CD4-positive, alpha-beta T cell treated with Interleukin-4 for 1 hour (primary cell): Measurements from ENCODE around the gene GFER.
A peak's percentile ranks its signal among the peaks of the same experiment; 100 is the strongest.

Source experiments
- DNase-seq, 2 donors: peaks; one replicate each; pipeline ENCODE4 v3.0.0-alpha.2; 2020 to 2022

GFER gene

GRCh38 chr16:1975432-1976215 is 8.4 kb upstream of the GFER start:
- no peak for DNase-seq

GRCh38 chr16:1976216-1976520 is 7.8 kb upstream of the GFER start:
- no peak for DNase-seq

DNA sequence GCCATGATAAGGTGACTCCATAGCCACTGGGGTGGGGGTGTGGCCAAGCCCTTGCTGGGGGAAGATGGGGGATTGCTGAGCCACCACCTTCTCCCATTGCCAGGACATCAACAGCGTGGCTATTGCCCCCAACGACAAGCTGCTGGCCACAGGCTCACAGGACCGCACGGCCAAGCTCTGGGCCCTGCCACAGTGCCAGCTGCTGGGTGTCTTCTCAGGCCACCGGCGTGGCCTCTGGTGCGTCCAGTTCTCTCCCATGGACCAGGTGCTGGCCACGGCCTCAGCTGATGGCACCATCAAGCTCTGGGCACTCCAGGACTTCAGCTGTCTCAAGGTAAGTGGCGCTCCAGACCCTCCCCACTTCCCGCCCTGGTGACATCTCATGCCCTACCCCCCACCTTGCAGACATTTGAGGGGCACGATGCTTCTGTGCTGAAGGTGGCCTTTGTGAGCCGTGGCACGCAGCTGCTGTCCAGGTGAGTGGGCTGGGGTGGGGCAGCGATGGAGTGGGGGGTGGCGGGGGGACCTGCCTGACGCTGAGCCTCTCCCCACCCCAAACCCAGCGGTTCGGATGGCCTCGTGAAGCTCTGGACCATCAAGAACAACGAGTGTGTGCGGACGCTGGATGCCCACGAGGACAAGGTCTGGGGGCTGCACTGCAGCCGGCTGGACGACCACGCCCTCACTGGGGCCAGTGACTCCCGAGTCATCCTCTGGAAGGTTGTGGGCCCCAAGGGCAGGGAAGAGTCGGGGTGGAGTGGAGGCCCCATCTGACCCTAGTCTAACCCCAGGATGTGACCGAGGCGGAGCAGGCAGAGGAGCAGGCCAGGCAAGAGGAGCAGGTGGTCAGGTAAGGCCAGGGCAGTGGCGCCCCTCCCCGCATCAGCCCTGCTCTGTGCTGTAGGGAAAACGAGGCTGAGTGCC is 6.8 kb upstream of the GFER start:
- no peak for DNase-seq

DNA sequence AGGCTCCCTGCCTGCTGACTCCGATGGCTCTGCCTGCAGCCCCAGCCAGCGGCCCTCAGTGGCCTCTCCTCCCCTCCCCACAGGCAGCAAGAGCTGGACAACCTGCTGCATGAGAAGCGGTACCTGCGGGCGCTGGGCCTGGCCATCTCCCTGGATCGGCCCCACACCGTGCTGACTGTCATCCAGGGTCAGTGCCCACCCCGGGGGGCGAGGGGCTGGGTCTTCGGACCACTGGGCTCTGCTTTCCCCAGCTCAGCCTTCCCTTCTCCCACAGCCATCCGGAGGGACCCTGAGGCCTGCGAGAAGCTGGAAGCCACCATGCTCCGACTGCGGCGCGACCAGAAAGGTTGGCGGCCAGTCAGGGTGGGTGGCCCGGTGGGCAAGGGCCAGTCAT is 6.1 kb upstream of the GFER start:
- DNase-seq, result no peak

DNA sequence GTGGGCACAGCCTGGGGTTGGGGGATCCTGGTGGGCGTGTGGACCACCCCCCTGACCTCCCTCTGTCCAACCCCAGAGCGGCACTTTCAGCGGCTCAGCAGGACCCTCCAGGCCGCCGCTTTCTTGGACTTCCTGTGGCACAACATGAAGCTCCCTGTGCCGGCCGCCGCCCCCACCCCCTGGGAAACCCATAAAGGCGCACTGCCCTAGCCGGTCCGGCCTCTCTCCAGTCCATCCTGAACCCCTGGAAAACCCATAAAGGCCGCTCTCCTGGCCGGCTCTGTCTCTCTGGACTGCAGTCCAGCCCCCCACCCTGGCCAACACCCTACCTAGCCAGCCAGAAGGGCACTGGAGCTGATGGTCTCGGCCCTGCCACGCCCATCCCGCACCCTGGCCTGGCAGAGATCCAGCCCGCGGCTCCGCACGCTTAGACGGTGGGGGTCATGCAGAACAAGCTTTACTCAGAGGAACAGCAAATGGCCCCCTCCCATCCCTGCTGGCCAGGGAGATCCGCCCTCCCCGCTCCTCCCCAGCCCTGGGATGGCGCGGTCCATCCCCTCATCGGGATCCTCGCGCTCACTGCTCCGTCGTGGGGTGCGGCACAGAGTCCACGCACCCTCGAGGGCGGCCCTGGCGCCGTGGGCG is 5.4 kb upstream of the GFER start:
- DNase-seq, result no peak

DNA sequence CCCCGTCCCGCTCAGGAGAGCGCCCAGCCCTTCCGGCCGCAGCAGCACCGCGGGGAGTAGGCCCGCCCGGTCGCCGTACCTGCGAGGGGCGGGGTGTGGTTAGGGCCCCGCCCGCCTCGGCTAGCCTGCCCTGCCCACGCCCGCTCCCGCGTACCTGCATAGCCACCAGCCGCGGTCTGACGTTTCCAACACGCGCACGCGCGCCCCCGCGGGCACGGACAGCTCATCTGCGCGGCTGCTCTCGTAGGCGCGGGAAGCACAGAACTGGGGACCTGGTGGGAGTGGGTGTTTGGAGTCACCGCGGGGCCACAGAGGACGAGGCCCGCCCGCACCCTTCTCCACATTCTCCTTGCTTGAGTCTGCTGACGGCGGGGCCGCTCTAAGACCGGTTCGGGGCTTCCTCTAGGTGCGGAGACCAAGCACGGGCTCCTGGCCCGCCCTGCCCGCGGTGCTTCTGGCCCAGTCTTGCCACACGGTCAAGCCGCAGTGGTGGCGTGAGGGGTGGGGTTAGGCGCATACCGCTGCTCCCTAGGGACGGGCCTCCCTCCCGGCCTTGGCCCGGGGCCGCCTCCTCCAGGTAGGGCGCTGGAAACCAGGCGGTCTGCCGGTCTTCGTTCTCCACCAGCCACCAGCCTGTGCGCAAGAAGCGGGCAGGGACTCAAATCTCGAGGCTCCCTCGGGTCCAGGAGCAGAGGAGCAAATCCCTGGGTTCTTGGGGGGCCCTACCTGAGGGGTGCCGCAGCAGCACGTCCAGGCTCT is 4.5 kb upstream of the GFER start:
- DNase-seq, result peak in 1 of 2 donors; percentile 41

DNA sequence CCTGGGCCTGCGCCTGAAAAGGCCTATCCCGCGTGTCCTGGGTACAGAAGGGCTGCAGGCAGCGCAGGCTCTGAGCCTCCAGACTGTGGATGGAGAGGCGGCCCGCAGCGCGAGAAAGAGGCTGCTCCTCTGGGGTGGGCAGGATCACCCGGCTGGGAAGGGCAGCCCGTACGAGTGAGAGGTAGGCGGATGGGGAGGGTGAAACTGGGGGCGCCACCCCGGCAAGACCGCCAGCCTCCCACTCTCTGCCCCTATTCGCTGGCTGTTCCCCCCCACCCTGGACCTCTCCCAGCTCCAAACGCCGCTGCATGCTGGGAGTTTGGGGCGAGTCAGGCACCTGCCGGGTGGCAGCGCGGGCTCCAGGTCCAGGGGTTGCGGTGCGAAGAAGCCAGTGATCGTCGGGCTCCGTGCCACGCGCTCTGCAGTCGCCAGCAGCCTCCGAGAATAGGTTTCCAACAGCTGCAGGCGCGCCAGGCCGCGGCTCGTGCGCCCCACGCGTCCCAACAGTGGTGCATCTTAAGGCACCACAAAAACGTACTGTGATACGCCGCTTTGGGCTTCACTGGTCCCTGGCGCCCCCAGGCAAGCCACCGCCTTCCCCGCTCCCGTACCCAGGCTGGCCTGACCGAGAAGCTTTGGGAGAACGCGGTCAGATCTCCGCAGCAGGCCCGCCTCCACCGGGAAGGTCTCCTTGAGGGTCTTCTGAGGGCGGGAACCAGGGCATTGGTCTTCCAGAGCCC is 3.8 kb upstream of the GFER start:
- DNase-seq, result no peak

DNA sequence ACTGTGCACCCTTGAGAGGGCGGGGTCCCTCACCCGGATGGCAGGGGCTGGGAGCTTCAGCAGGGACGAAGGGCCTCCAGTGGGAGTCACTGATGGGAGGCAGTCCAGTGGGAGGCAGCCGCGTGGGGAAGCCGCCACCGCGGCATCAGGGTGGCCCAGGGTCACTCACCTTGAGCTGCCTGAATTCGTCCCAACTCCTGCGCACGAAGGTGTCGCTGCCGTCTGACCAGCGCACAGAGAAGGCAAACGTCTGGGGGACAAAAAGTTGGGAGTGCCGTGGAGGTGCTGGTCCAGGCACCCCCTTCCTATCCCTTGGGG is 3.3 kb upstream of the GFER start:
- DNase-seq, result no peak

DNA sequence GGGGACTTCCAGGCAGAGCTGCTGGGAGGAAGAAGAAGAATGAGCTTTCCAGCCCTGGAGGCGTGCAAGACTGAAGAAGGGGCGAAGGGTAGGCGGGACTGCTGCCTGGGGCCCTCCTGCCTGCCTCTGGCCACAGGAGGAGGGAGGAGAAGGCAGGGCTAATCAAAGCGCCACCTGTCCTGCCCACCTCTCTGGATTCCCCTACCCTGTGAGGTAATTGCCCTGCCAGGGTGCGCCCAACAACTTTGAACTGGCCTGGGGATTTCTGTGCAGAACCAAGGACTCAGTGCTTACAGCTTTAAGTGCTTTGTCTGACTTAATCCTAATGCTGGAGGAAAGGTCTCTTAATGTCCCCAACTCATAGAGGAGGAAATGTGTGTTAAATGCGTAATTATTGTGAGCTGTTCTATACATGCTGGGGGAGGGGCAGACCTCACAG is 2.6 kb upstream of the GFER start, which contains the start of gene NOXO1:
Gene NOXO1, minus strand, starts transcription at position 72 of the 439 bp plus-strand sequence. CDS start 290 bp downstream, outside the sequence.
- no peak for DNase-seq

- DNase-seq, result no peak
These were observed 2.0 kb upstream of the GFER start for GRCh38 chr16:1982013-1982433.

- DNase-seq, result no peak
These were observed 926 bp upstream of the GFER start for GRCh38 chr16:1982991-1983543.

DNA sequence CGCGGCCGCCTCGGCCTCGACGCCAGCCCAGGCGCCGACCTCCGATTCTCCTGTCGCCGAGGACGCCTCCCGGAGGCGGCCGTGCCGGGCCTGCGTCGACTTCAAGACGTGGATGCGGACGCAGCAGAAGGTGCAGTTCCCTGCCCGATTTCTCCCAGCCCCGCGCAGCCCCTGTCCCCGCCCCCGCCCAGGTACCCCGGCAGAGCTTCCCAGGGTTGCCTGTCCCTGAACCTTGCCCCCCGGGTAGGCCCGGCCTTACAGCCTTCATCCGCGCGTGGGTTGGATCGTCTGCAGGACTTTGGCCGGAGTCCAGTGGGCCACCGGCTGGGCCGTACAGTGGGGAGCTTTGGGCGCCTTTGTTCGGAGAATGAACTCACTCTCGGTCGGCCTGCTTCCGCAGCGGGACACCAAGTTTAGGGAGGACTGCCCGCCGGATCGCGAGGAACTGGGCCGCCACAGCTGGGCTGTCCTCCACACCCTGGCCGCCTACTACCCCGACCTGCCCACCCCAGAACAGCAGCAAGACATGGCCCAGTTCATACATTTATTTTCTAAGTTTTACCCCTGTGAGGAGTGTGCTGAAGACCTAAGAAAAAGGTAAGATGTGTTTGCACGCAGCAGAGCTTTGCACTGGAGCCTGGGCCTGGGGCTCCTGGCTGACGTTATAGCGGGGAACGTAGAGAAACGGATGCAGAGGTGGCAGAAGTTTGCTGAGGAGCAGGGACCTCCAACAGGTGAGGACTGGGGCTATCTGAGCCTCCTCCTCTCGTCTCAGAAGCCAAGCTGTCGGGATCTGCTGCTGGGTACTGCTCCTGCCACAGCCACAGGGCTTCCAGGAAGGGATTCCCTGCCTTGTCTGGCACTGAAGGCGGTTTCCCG is 593 bp downstream of the GFER start:
- DNase-seq, result no peak

DNA sequence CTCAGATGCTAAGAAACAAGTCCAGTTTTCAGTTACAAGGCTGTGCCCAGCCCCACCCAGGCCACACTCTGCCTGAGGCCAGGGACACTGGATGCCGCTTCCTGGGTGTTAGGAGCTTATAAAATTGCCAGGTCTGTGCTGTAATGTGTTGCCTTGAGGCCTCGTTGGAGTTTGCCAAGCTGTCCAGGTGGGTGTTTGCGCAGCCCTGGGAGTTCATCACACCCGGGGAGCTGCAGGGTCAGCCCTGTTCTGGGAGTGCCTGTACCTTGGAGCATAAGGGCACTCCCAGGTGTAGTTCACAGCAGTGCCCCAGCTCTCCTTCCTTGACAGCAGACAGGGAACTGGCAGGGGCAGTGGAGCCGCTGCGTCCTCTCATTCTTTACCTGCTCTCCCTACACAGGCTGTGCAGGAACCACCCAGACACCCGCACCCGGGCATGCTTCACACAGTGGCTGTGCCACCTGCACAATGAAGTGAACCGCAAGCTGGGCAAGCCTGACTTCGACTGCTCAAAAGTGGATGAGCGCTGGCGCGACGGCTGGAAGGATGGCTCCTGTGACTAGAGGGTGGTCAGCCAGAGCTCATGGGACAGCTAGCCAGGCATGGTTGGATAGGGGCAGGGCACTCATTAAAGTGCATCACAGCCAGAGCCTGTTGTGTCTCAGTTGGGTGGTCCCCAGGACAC is 1.6 kb downstream of the GFER start:
- no peak for DNase-seq

DNA sequence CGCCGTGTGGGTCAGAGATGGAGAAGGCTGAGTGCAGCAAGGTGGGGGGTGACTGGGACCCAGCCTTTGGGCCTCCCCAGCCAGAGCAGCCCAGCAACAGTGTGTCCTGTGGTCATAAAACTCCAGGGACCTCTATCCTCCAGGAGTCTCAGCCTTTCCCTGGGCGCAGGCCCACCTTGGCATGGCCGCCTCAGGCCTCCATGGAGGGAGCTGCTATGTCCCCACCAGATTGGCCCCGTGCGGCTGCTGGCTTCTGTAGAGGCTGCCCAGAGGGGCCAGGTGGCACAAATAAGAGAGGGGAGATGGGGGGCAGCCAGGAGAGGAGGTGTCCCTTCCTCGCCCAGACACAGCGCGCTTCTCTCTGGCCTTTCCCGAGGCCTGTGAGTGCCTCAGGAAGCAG is 3.2 kb downstream of the GFER start:
- DNase-seq, result no peak

DNA sequence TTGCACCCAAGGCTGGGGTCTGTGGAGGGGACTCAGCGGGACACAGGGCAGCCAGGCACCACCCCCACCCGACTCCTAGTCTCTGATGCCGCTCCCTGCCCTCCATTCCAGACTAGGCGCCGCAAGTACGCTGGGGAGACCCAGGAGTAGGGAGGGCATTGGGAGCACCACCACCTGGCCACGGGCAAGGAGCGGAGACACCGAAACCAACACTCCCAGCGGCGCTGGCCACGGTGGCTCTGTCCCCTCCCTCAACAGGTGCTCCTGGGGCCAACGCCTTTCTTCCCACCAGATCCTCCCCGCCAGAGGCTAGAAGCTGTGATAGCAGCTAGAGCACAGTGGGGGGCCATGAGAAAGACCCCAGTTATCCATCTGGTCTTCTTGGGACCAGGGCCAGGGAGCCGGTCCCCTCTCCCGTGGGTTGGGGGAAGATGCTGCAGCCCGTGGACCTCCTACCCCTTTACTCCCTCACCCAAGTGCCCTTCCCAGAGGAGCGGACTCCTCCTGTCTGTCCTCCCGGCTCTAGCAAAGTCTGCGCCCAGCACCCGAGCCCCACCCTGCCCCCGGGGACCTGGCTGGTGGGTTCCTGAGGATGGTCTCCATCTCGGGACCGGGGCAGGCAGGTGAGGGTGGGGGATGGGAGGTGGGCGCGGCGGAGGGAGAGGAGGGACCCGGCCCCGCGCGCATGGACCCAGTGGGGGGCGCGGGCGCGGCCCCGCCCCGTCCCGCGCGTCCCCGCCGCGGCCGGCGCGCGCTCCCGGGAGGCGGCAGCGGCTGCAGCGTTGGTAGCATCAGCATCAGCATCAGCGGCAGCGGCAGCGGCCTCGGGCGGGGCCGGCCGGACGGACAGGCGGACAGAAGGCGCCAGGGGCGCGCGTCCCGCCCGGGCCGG is 5.5 kb downstream of the GFER start, which contains the start of gene SYNGR3:
Gene SYNGR3, plus strand, starts transcription at position 762 of the 892 bp plus-strand sequence. CDS start 133 bp downstream, outside the sequence.
- DNase-seq, result no peak

GRCh38 chr16:1990101-1990350 is 6.0 kb downstream of the GFER start:
- DNase-seq, result no peak

DNA sequence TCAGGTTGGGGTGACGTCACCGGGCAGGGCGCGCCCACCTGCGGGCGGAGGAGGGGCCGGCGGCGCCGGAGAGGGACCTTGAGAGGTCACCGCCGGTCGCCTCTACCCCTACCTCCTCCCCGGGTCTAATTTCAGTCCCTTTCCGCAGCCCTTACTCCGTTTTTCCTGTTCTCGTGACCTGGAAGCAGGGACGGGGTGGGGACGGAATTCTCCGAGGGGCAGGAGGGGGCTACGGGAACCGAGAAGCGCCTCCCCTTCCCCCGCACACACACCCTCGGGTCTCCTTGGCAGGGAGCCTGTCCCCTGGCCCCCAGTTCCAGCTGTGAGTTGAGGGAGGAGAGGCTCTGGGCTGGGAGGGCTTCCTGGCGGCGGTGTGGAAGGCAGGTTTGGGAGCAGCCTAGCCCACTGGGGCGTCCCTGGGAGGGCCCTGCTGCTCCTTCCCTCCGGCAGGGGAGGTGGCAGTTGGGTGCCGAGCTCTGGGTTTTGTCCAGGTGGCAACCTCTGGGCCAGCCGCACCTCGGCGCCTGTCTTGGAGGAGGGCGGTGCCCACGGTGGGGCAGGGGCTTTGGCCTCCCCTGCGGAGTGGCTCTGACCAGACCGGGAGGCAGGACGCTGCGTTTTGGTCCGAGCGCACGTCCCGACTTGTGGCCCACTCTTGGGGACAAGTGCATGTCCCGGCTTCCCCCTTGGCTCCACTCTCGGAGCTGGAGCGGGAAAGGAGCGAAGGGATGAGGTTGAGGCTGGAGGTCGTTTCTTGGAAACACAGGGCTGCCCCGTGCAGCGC is 6.5 kb downstream of the GFER start:
- DNase-seq, result peak; percentile 59 to 63

DNA sequence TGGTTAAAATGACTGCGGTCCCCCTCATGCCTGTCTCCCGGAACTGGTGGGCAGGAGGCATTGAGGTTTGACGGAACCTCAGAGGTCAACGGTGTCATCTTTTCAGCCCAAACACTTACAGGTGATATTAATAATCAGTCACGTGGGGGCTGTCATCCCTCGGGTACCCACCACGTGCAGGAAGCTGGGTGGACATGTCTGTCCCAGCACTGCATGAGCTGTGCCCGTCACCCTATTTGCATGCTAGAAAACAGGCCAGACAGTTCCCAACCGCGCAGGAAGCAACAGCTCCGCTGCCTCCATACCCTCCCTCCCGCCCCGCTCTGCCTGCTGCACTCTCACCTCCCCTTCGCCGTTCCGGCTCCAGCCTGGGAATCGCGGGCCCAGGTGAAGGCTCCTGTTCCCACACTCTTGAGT is 7.2 kb downstream of the GFER start:
- DNase-seq, result peak; percentile 68 to 80
